HEK293T (cell line): ENCODE measurements around the gene SOX12.

Source experiments
- FOXA1 ChIP-seq: fragments of 450-650 bp; IDR thresholded peaks from 2 replicates; pipeline ENCODE4 v1.6.1; 2016; ENCODE audit warnings: mild to moderate bottlenecking
- FOXM1 ChIP-seq: fragments of 450-650 bp; IDR thresholded peaks from 2 replicates; pipeline ENCODE4 v1.6.1; 2017; ENCODE audit warnings: mild to moderate bottlenecking, borderline replicate concordance
- SP1 ChIP-seq: fragments of 450-650 bp; IDR thresholded peaks from 2 replicates; pipeline ENCODE4 v1.6.1; 2017
- TARDBP ChIP-seq: fragments of 450-650 bp; IDR thresholded peaks from 2 replicates; pipeline ENCODE4 v1.6.1; 2016

GRCh38 chr20:346640-347316 is 21.4 kb downstream of the SOX12 start, which contains the start of gene NRSN2:
- TF ChIP-seq FOXM1 (no peak), TARDBP (no peak), FOXA1 (no peak), SP1 (no peak)
